GM12875 (cell line): ENCODE measurements around the gene C1QTNF12.

Experiments
- H3K4me3 ChIP-seq: one replicate; pipeline ENCODE4 v1.5.1; 2011; ENCODE audit warnings: low read depth, low read length, control low read depth
- TF ChIP-seq, protein P1 (sequence below): IDR thresholded peaks from 2 replicates; pipeline ENCODE4 v1.5.1; 2011; ENCODE audit warnings: low read depth, mild to moderate bottlenecking, control low read depth, inconsistent platforms, low read length, moderate library complexity, borderline replicate concordance; ENCODE audit not compliant: insufficient read depth

The C1QTNF12 gene

DNA sequence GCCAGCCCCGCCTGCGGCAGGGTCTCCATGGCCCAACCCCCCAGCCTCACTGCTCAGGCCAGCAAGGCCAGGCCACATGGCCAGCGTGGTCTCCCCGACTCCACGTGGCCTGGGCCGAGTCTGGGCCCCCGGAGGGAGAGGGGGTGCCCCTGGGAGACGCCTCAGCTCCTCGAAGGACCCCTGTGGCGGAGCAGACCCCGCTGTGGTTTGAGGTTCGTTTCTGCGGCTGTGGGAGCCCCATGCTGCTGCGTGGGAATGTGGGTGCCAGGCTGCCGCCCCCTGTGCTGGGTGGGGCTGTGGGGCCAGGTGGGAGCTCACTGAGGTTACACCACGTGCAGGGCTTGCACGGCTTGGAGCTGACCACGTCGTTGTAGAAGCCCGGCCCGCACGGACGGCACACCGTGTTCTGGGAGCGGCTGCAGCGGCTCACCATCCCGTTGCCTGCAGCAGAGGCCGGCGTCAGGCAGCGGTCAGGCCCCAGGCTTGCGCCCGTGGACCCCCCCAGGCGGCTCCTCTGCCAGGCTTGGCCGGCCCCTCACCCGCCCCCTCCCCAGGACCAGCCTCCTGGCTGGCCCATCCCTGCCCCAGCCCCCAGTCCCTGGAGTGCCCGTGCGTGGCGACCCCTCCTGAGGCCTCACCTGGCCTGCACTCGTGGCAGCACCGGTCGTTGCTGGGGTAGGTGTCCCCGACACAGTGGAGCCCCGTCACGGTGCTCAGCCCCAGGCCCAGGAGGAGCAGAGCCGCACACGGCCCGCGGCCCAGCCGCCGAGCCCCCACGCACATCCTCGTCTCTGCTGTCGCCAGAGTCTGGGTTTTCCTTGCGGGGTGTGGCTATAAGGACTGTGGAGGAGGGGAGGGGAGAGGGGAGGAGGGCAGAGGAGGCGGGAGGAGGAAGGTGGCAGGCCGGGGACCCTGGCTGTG is 32.9 kb downstream of the C1QTNF12 start, which contains the start of gene TNFRSF4:
TNFRSF4 (minus strand) TSS at position 809 of the 921 bp plus-strand sequence; CDS start at position 783, 26 bp downstream.
- TF ChIP-seq, protein P1, sequence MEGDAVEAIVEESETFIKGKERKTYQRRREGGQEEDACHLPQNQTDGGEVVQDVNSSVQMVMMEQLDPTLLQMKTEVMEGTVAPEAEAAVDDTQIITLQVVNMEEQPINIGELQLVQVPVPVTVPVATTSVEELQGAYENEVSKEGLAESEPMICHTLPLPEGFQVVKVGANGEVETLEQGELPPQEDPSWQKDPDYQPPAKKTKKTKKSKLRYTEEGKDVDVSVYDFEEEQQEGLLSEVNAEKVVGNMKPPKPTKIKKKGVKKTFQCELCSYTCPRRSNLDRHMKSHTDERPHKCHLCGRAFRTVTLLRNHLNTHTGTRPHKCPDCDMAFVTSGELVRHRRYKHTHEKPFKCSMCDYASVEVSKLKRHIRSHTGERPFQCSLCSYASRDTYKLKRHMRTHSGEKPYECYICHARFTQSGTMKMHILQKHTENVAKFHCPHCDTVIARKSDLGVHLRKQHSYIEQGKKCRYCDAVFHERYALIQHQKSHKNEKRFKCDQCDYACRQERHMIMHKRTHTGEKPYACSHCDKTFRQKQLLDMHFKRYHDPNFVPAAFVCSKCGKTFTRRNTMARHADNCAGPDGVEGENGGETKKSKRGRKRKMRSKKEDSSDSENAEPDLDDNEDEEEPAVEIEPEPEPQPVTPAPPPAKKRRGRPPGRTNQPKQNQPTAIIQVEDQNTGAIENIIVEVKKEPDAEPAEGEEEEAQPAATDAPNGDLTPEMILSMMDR, result no peak
- peak within 1 kb of the TSS; percentile 31 for H3K4me3 ChIP-seq

DNA sequence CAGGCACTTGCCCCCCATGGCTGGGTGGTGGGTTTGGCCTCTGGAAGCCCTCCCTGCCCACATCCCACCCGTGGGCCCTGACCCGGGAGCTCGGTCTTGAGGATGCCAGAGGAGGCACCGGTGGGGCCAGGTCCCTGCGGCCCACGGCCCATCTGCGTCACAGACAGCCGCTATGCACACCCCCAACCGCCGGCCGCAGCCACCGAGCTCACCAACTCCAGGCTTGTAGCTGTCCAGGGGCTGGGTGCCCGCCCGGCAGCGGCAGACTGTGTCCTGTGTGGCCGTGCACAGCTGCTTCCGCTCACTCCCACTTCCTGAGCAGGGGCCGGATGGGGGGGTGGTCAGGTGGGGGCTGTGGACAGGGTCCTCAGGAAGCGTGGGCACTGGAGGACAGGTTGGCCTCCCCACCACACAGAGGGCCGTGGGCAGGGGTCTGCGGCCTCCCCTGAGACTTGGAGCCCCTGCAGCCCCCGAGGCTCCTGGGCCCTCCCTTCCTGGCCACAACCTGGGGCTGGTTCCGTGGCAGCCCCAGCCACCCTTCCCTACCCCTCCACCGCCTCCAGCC is 33.7 kb downstream of the C1QTNF12 start:
- TF ChIP-seq, protein P1, result no peak
- peak overlapping the region; percentile 31 for H3K4me3 ChIP-seq

DNA sequence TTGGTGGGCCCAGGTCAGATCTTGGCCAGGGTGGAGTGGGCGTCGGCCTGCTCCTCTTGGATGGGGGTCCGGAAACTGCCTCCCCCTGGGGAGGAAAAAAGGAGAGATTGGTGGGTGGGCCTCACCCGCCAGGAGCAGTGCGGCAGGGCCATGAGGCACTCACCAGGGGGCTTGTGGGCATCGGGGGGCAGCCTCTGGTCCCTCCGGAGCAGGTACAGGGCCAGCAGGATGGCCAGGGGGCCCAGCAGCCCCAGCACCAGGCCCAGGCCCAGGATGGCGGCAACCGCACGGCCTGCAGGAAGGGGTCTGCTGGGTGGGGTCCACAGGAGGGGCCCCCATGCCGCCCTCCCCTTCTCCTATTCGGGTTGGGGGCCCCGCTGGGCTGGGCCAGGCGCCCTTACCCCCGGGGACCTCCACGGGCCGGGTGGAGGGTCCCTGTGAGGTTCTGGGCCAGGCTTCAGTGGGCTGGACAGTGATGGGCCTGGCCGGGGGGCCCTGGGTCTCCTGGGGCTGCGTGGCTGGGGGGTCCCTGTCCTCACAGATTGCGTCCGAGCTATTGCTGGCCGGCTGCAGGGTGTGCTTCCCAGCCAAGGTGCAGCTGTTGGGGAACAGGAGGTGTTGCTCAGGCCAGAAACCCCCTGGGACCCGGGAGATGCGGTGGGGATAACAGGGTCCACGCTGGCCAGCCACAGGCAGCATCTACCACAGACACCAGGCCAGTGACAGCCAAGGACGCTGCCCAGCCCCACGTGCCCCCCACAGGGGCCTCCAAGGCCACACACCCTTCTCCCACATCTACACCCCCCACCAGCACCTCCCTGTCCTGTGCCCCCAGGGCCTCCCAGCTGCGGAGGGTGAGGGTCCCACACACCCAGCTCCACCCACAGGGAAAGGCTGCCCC is 34.7 kb downstream of the C1QTNF12 start:
- TF ChIP-seq, protein P1, result no peak
- peak overlapping the region; percentile 5 for H3K4me3 ChIP-seq

DNA sequence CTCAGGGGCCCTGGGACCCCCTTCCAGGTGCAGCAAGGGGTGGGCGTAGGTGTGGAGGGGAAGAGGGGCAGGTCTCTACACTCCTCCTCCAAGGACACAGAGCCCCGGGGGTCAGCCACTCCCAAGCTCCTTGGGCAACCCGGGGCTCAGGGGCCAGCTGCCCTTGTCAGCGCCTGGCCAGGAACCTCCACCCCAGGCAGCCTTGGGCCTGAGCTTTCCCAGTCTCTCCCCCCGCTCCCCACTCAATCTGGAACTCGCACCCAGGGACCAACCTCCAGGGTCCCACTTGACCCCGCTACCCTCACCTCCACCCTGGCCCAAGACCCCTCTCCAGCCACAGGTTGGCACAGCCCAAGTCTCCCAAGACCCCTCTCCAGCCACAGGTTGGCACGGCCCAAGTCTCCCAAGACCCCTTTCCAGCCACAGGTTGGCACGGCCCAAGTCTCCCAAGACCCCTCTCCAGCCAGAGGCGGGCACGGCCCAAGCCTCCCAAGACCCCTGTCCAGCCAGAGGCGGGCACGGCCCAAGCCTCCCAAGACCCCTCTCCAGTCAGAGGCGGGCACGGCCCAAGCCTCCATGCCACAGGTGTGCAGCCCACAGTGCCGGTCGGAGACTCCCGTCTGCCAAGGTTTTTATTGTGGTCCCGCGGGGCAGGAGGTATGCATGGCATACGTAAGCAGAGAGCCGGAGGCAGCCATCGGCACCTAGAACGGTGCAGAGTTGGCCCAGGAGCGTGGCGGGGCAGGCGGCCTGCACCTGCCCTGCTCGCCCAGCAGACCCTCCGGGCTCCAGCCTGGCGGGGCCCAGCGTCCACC is 35.6 kb downstream of the C1QTNF12 start:
- TF ChIP-seq, protein P1, result no peak
- no peak overlapping the region for H3K4me3 ChIP-seq

DNA sequence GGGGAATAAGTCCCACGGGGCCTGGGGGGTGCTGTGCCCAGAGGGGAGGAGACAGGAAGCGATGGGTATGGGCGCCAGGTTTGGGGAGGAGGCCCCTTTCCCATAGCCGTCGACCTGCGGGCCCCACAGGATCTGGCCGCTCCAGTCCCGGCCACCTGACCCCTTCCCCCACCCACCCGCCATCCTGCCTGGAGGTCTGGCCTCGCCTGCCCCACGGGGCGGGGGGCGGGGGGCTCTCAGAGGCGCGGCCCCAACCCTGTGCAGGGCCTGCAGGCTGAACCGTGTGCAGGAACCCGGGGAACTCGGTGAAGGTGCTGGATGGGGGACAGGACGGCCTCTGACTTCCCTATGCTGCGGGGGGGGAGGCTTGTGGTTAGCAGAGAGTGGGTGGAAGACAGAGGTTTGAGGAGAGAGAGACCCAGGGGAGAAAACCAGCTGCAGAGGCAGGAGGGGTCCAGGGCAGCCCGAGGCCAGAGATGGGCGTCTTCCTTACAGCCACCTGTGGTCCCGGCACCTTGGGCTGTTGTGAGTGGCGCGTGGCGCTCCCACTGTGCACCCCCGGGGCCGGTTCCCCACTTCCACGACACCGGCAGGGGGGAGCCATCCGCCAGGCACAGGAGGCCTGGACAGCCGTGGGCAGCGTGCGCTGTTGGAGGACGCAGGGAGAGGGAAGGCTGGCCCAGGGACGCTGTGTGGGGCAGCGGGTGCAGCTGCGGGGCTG is 37.6 kb downstream of the C1QTNF12 start:
- TF ChIP-seq, protein P1, result no peak
- H3K4me3 ChIP-seq, result no peak overlapping the region

DNA sequence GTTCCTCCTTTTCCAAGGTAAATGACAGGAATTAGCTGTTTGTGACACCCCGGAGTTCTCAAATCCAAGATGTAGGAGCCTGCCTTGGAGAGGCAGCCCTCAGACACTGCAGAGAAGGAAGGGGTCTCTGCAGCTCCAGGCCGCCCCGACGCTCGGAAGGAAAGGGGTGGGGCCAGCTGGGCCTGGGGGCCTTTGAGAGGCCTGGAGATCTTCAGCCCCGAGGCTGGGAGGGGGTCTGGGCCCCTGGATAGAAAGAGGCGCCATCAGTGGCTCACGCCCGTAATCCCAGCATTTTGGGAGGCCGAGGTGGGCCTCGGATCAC is 39.0 kb downstream of the C1QTNF12 start:
- no peak overlapping the region for H3K4me3 ChIP-seq
- TF ChIP-seq, protein P1, result no peak
